Trophoblast cell (in vitro differentiated cells and primary cell): ENCODE data around the gene KIF18A.

Experiments
- DNase-seq, 2 donors: peaks; one replicate each; pipeline ENCODE4 v3.0.0-alpha.2; 2016
- H2AFZ ChIP-seq: 2 replicates; pipeline ENCODE4 v1.6.1; 2013; ENCODE audit warnings: low read length, moderate library complexity, mild to moderate bottlenecking; ENCODE audit not compliant: insufficient read depth, poor library complexity
- H2AK5ac ChIP-seq: 2 replicates; pipeline ENCODE4 v1.6.1; 2013; ENCODE audit warnings: mild to moderate bottlenecking, low read length
- H2BK120ac ChIP-seq: 2 replicates; pipeline ENCODE4 v1.6.1; 2013; ENCODE audit warnings: low read length, mild to moderate bottlenecking, moderate library complexity; ENCODE audit not compliant: insufficient read depth, poor library complexity
- H2BK12ac ChIP-seq: 2 replicates; pipeline ENCODE4 v1.6.1; 2013; ENCODE audit warnings: mild to moderate bottlenecking, low read length, moderate library complexity
- H2BK5ac ChIP-seq: 2 replicates; pipeline ENCODE4 v1.6.1; 2013; ENCODE audit warnings: low read length, low read depth, moderate library complexity, mild to moderate bottlenecking; ENCODE audit not compliant: poor library complexity
- H3K14ac ChIP-seq: 2 replicates; pipeline ENCODE4 v1.6.1; 2013; ENCODE audit warnings: mild to moderate bottlenecking, low read length
- H3K18ac ChIP-seq: 2 replicates; pipeline ENCODE4 v1.6.1; 2013; ENCODE audit warnings: mild to moderate bottlenecking, low read length
- H3K23ac ChIP-seq: 2 replicates; pipeline ENCODE4 v1.6.1; 2013; ENCODE audit warnings: low read length
- H3K27ac ChIP-seq: 2 replicates; pipeline ENCODE4 v1.5.1; 2013; ENCODE audit warnings: low read depth, mild to moderate bottlenecking, inconsistent platforms, low read length, moderate library complexity
- H3K27me3 ChIP-seq: 2 replicates; pipeline ENCODE4 v1.6.1; 2013; ENCODE audit warnings: inconsistent platforms, mild to moderate bottlenecking, low read length, moderate library complexity; ENCODE audit not compliant: insufficient read depth
- H3K36me3 ChIP-seq, 2 experiments: 1 replicate in 1 of 2; 2 replicates in 1 of 2; pipeline ENCODE4 v1.6.1; 2013; ENCODE audit warnings: low read length in 2 of 2, mild to moderate bottlenecking in 2 of 2, moderate library complexity in 1 of 2; ENCODE audit not compliant: insufficient read depth in 2 of 2, control insufficient read depth in 1 of 2
- H3K4ac ChIP-seq: 2 replicates; pipeline ENCODE4 v1.6.1; 2013; ENCODE audit warnings: low read depth, mild to moderate bottlenecking, low read length, moderate library complexity
- H3K4me1 ChIP-seq, 2 experiments: 1 replicate in 1 of 2; 2 replicates in 1 of 2; pipeline ENCODE4 v1.6.1; 2013; ENCODE audit warnings: low read length in 2 of 2, mild to moderate bottlenecking in 2 of 2, moderate library complexity in 1 of 2; ENCODE audit not compliant: insufficient read depth in 2 of 2, control insufficient read depth in 1 of 2
- H3K4me2 ChIP-seq: 2 replicates; pipeline ENCODE4 v1.6.1; 2013; ENCODE audit warnings: inconsistent platforms, mild to moderate bottlenecking, low read length, moderate library complexity
- H3K4me3 ChIP-seq: 2 replicates; pipeline ENCODE4 v1.5.1; 2013; ENCODE audit warnings: mild to moderate bottlenecking, low read depth, low read length, inconsistent platforms
- H3K79me1 ChIP-seq: one replicate; pipeline ENCODE4 v1.6.1; 2013; ENCODE audit warnings: low read length
- H3K79me2 ChIP-seq: 2 replicates; pipeline ENCODE4 v1.6.1; 2013; ENCODE audit warnings: low read length, mild to moderate bottlenecking; ENCODE audit not compliant: control insufficient read depth, insufficient read depth, poor library complexity
- H3K9ac ChIP-seq: 2 replicates; pipeline ENCODE4 v1.6.1; 2013; ENCODE audit warnings: mild to moderate bottlenecking, low read length
- H3K9me3 ChIP-seq: 2 replicates; pipeline ENCODE4 v1.6.1; 2013; ENCODE audit warnings: low read depth, mild to moderate bottlenecking, control low read depth, inconsistent platforms, low read length; ENCODE audit not compliant: insufficient read depth
- H4K12ac ChIP-seq: 2 replicates; pipeline ENCODE4 v1.6.1; 2013; ENCODE audit warnings: low read depth, mild to moderate bottlenecking, low read length, moderate library complexity
- H4K8ac ChIP-seq: 2 replicates; pipeline ENCODE4 v1.6.1; 2013; ENCODE audit warnings: low read depth, mild to moderate bottlenecking, low read length, moderate library complexity
- H4K91ac ChIP-seq: one replicate; pipeline ENCODE4 v1.6.1; 2013; ENCODE audit warnings: low read depth, mild to moderate bottlenecking, low read length, moderate library complexity
- WGBS: extraction: QIAGEN DNeasy Blood & Tissue Kit; methylation state at CpG from one replicate; pipeline ENCODE4 v1.1.7; 2013; ENCODE audit warnings: missing lambda C conversion rate; ENCODE audit not compliant: insufficient read length, insufficient coverage; ENCODE audit errors: extremely low coverage; 5-methylcytosine and 5-hydroxymethylcytosine counted together

KIF18A gene

DNA sequence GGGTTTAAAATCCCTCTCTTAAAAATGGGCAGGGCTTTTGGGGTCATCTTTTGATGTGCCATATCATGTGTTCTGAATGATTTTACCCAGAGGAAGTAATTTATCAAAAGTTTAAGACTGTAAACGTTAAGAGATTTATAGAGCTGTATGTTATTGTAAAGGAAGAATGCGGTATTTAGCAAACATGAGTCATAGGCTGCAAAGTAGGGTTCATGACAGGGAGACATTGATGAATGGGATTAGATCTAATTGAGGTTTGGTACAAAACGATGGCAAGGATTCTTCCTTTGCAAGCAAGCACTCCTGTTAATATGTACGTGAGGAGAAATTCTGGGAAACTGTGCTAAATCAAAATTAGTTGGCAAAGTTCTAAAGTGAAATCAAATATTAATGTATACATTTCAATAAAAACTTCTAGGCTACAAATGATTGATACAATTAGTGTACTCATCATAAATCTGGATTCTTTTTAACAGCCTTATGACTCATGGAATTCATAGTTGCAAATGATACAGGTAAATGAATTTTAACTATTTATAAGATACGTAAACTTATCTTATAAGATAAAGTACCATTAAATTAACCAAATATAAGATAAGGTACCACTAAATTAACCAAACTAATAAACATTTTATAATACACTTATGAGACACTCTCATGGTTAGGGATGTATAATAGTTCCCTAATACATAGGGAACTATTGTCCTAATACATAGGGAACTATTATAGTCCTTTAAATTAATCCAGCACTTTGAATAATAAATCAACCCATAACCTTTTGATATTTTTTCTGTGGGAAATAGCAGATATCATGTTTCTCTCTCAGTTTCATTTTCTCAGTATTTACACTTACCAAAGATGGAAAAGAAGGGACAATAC lies 58.4 kb downstream of the KIF18A start:
- Histone ChIP-seq H3K27me3 (no peaks in the 10 kb centered on the region), H3K23ac (no peak overlapping the region), H2BK120ac (no peak overlapping the region), H3K27ac (no peak overlapping the region), H4K12ac (no peak overlapping the region), H2BK12ac (no peak overlapping the region), H3K14ac (no peak overlapping the region), H2BK5ac (no peak overlapping the region), H2AFZ (no peak overlapping the region), H3K9ac (no peak overlapping the region), H2AK5ac (no peak overlapping the region), H3K79me1 (no peaks in the 10 kb centered on the region), H3K4ac (no peak overlapping the region), H3K79me2 (no peaks in the 10 kb centered on the region), H4K91ac (no peak overlapping the region), H3K4me1 (no peaks in the 10 kb centered on the region), H4K8ac (no peak overlapping the region), H3K36me3 (no peaks in the 10 kb centered on the region), H3K4me3 (no peak overlapping the region), H3K9me3 (no peaks in the 10 kb centered on the region), H3K18ac (no peak overlapping the region), H3K4me2 (no peak overlapping the region)
- no peak for DNase-seq
- 100% methylated on average over 2 of the region's 5 CpGs for WGBS

DNA sequence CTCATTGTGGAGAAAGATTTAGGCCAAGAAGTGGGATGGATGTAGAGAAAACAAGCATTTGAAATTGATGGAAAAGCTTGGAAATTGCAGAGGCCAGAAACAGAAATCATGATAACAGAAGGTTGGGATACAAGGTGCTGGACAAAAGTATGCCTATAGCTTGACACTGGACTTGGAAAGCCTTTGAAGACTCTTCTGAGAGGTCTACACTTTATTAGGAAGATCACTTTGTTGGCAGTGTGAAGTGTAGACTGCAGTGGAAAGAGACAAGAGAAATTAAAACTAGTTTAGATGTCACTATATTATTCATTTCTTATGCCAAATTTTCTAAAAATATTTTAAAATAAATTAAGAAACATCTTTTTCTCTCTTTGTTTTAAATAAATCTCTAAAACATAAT lies 59.1 kb downstream of the KIF18A start:
- H4K12ac ChIP-seq: no peak overlapping the region
- H3K18ac ChIP-seq: no peak overlapping the region
- H3K79me1 ChIP-seq: no peaks in the 10 kb centered on the region
- no peak overlapping the region for H3K9ac ChIP-seq
- no peak overlapping the region for H3K4ac ChIP-seq
- H3K4me1 ChIP-seq: no peaks in the 10 kb centered on the region
- H3K27me3 ChIP-seq: no peaks in the 10 kb centered on the region
- no peak overlapping the region for H3K4me3 ChIP-seq
- H3K9me3 ChIP-seq: no peaks in the 10 kb centered on the region
- no peak overlapping the region for H3K27ac ChIP-seq
- H3K4me2 ChIP-seq: no peak overlapping the region
- no peak for DNase-seq
- H2BK12ac ChIP-seq: no peak overlapping the region
- no peak overlapping the region for H4K8ac ChIP-seq
- H2BK5ac ChIP-seq: no peak overlapping the region
- no peak overlapping the region for H2AK5ac ChIP-seq
- no peak overlapping the region for H2AFZ ChIP-seq
- H2BK120ac ChIP-seq: no peak overlapping the region
- H3K79me2 ChIP-seq: no peaks in the 10 kb centered on the region
- no peak overlapping the region for H4K91ac ChIP-seq
- H3K36me3 ChIP-seq: no peaks in the 10 kb centered on the region
- H3K23ac ChIP-seq: no peak overlapping the region
- no peak overlapping the region for H3K14ac ChIP-seq

DNA sequence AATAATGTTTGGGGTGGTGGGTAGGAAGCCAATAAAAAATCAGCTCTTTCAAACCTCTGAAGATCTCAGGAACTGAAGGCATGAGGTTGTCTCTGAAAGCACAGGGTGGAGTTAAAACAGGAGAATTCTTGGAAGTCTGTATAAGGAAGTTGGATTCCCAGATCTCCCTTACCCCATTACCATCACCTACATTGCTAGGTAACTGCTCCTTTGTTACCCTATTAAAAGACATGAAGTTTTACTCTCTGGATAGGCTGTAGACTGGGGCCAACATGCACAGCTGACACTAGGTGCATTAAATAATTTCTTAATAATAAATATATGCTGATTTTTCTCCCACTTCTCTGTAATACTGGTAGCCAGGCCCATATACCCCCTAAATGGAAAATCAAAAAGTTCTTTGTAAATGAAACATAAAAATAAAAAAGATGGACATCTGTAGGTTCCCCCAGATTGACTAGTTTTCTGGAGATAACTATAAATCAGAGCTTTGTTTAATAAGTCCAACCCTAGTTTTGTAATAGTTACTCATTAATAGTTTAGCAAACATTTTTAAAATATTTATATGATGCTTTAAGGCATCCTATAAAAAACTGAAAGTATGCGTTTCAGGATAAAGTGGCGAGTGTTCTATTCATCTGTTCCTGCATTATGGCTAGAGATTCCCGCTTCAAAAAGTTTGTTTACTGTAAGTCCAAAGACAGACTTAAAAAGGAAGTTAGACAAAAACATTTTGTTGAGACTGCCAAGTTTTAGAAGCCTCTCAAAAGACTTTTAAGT lies 63.8 kb downstream of the KIF18A start:
- Histone ChIP-seq H2BK12ac (no peak overlapping the region), H3K14ac (no peak overlapping the region), H2BK5ac (no peak overlapping the region), H4K12ac (no peak overlapping the region), H4K8ac (no peak overlapping the region), H2AFZ (no peak overlapping the region), H3K27ac (no peak overlapping the region), H4K91ac (no peak overlapping the region), H3K9ac (no peak overlapping the region), H3K18ac (no peak overlapping the region), H3K4me1 (no peaks in the 10 kb centered on the region), H3K23ac (no peak overlapping the region), H3K9me3 (no peaks in the 10 kb centered on the region), H3K4ac (no peak overlapping the region), H3K4me2 (no peak overlapping the region), H3K79me1 (no peaks in the 10 kb centered on the region), H3K27me3 (no peaks in the 10 kb centered on the region), H2BK120ac (no peak overlapping the region), H3K4me3 (no peak overlapping the region), H2AK5ac (no peak overlapping the region), H3K79me2 (no peaks in the 10 kb centered on the region), H3K36me3 (no peaks in the 10 kb centered on the region)
- no peak for DNase-seq
- WGBS: no CpG with 5 or more reads among the region's 3 CpGs

DNA sequence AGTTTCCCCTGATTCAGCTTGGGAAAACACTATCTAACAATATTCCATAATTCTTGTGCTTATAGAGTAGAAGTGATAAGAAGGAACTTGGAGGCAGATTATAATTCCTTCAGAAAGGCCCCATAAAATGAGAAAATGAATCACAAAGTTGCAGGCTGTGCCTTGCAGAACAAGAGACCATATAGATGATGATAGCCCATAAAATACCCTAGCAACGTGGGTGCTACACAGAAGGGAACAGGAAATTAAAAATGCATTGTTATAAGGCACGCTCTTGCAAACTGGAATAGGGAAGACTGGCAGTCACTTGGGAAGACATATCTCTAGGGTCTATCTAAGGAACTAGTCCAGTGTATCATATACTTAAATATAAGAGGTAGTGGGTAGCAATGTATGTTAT lies 67.6 kb downstream of the KIF18A start:
- Histone ChIP-seq H4K12ac (no peak overlapping the region), H3K27me3 (no peaks in the 10 kb centered on the region), H3K18ac (no peak overlapping the region), H2BK5ac (no peak overlapping the region), H2BK12ac (no peak overlapping the region), H3K27ac (no peak overlapping the region), H3K79me1 (no peaks in the 10 kb centered on the region), H2BK120ac (no peak overlapping the region), H3K4me3 (no peak overlapping the region), H3K36me3 (no peaks in the 10 kb centered on the region), H3K79me2 (no peaks in the 10 kb centered on the region), H3K9ac (no peak overlapping the region), H3K4ac (no peak overlapping the region), H3K14ac (no peak overlapping the region), H2AFZ (no peak overlapping the region), H2AK5ac (no peak overlapping the region), H4K91ac (no peak overlapping the region), H3K4me2 (no peak overlapping the region), H3K4me1 (no peaks in the 10 kb centered on the region), H3K9me3 (no peaks in the 10 kb centered on the region), H3K23ac (no peak overlapping the region), H4K8ac (no peak overlapping the region)
- DNase-seq: no peak
- no CpG with 5 or more reads among the region's 2 CpGs for WGBS
